ENCODE measurements around the gene CATSPER1.

DNA sequence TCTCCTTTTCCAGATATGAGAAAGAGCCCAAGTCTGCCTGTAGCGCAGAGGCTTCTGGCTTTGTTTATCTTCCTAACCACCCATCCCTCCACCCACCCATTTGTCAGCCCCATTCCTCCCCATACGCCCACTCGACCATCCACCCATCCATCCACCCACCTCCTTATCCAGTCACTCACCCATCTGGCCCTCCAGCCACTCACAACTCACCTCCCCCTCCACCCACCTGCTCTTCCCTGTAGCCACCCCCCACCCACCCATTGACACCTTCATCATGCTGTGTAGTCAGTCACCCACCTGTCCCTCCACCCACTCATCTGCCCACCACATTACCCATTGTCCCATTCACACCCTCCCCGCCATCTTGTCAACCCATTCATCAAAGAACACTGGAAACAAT, 9.0 kb downstream of the CATSPER1 start:
- TF ChIP-seq EP300 (IDR thresholded peaks at IDR 0.05; ENCODE audit: borderline replicate concordance in 1 of 2, low read depth in 1 of 2, low read length in 1 of 2) (no peak), RXRA (IDR thresholded peaks at IDR 0.05; ENCODE audit: borderline replicate concordance, low read depth) (no peak), TAF1 (IDR thresholded peaks at IDR 0.05; ENCODE audit: borderline replicate concordance, low read depth, low read length) (no peak), FOXM1 (IDR thresholded peaks at IDR 0.05; ENCODE audit: low read depth) (no peak), POLR2AphosphoS5 (IDR thresholded peaks at IDR 0.05; ENCODE audit: low read depth, low read length) (no peak), GABPA (IDR thresholded peaks at IDR 0.05; ENCODE audit: low read depth) (no peak), CHD2 (IDR thresholded peaks at IDR 0.05; ENCODE audit: low read length, partially characterized antibody) (no peak), RAD21 (IDR thresholded peaks at IDR 0.05; ENCODE audit: low read length) (no peak), JUND (IDR thresholded peaks at IDR 0.05) (no peak), FOXJ3 (CRISPR knock-in tag; IDR thresholded peaks at IDR 0.05) (no peak), GATA2 (CRISPR knock-in tag; IDR thresholded peaks at IDR 0.05) (no peak), MXI1 (IDR thresholded peaks at IDR 0.05; ENCODE audit: low read depth, low read length) (no peak)
- TF ChIP-seq, protein P1, sequence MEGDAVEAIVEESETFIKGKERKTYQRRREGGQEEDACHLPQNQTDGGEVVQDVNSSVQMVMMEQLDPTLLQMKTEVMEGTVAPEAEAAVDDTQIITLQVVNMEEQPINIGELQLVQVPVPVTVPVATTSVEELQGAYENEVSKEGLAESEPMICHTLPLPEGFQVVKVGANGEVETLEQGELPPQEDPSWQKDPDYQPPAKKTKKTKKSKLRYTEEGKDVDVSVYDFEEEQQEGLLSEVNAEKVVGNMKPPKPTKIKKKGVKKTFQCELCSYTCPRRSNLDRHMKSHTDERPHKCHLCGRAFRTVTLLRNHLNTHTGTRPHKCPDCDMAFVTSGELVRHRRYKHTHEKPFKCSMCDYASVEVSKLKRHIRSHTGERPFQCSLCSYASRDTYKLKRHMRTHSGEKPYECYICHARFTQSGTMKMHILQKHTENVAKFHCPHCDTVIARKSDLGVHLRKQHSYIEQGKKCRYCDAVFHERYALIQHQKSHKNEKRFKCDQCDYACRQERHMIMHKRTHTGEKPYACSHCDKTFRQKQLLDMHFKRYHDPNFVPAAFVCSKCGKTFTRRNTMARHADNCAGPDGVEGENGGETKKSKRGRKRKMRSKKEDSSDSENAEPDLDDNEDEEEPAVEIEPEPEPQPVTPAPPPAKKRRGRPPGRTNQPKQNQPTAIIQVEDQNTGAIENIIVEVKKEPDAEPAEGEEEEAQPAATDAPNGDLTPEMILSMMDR (IDR thresholded peaks at IDR 0.05): no peak

Measured in SK-N-SH (cell line).